CD4-positive, alpha-beta T cell (primary cell): ENCODE results near the gene TMPRSS3. TPM values are rescaled to one million over a fixed set of nuclear protein-coding genes. Genes with fewer than 3 reads are reported as not detected.

Experiments used
- ATAC-seq: fragments of 200-7000 bp; cut with Tn5 transposase; one replicate; pipeline ENCODE4 v1.10.0; 2022; ENCODE audit warnings: mild to moderate bottlenecking; ENCODE audit not compliant: poor library complexity
- CTCF ChIA-PET: fragments of 350-600 bp; sonication (Branson Sonifier 250); formaldehyde crosslinking; loops from one replicate; lab custom pipeline; 2021; ENCODE audit warnings: antibody characterized with exemption, inconsistent platforms; lab: Charles Lee
- POLR2A ChIA-PET: fragments of 350-600 bp; sonication (Branson Sonifier 250); formaldehyde crosslinking; loops from one replicate; lab custom pipeline; 2021; ENCODE audit warnings: antibody characterized with exemption, inconsistent platforms; lab: Charles Lee
- DNase-seq, 14 experiments: peaks; one replicate each; pipeline ENCODE4 v3.0.0-alpha.2; 2013 to 2020; ENCODE audit warnings: mixed read lengths in 2 of 14
- H3K27ac ChIP-seq, 2 donors: one replicate each; pipeline versions ENCODE4 v1.5.1 to v1.7.0; 2013; ENCODE audit warnings: low read length in 2 of 2, low read depth in 1 of 2, mild to moderate bottlenecking in 1 of 2
- H3K27me3 ChIP-seq, 2 experiments: 1 replicate in 1 of 2; 2 replicates in 1 of 2; pipeline versions ENCODE4 v1.6.1 to v1.7.0; 2013; ENCODE audit warnings: low read length in 2 of 2, control low read depth in 1 of 2, mild to moderate bottlenecking in 1 of 2, moderate library complexity in 1 of 2; ENCODE audit not compliant: insufficient read depth in 2 of 2, control insufficient read depth in 1 of 2
- H3K36me3 ChIP-seq: one replicate; pipeline ENCODE4 v1.6.1; 2013; ENCODE audit warnings: low read length, control low read depth; ENCODE audit not compliant: insufficient read depth
- H3K4me1 ChIP-seq: one replicate; pipeline ENCODE4 v1.6.1; 2013; ENCODE audit warnings: low read length, control low read depth; ENCODE audit not compliant: insufficient read depth
- H3K4me3 ChIP-seq: one replicate; pipeline ENCODE4 v1.5.1; 2013; ENCODE audit warnings: mild to moderate bottlenecking, low read length, moderate library complexity
- H3K9me3 ChIP-seq, 2 experiments: 1 replicate in 1 of 2; 2 replicates in 1 of 2; pipeline versions ENCODE4 v1.6.1 to v1.7.0; 2013; ENCODE audit warnings: low read length in 2 of 2, mild to moderate bottlenecking in 2 of 2, control low read depth in 1 of 2, moderate library complexity in 1 of 2; ENCODE audit not compliant: control insufficient read depth in 1 of 2, insufficient read depth in 1 of 2
- H3K27ac Mint-ChIP-seq: one replicate; pipeline ENCODE4 v1.8.0; 2020; ENCODE audit warnings: mixed read lengths
- H3K27me3 Mint-ChIP-seq: one replicate; pipeline ENCODE4 v1.8.0; 2021; ENCODE audit warnings: mixed read lengths
- H3K36me3 Mint-ChIP-seq: one replicate; pipeline ENCODE4 v1.8.0; 2021; ENCODE audit warnings: low read depth, mixed read lengths
- H3K4me1 Mint-ChIP-seq: one replicate; pipeline ENCODE4 v1.8.0; 2021; ENCODE audit warnings: low read depth, mixed read lengths
- H3K4me3 Mint-ChIP-seq: one replicate; pipeline ENCODE4 v1.8.0; 2020; ENCODE audit warnings: mild to moderate bottlenecking, mixed read lengths
- H3K9me3 Mint-ChIP-seq: one replicate; pipeline ENCODE4 v1.8.0; 2020; ENCODE audit warnings: mixed read lengths
- CTCF ChIP-seq: fragments of 200-600 bp; IDR thresholded peaks from one replicate; pipeline ENCODE4 v1.8.0; 2022; ENCODE audit warnings: antibody characterized with exemption, mild to moderate bottlenecking
- intact Hi-C, 2 experiments: fragments of 100-400 bp; cut with DNase I in 1 of 2; cut with micrococcal nuclease in 1 of 2; formaldehyde crosslinking; loops; one replicate each; pipeline versions ENCODE4 v1.15.1 to v1.9.0; 2023 to 2025; cut with DNase I, micrococcal nuclease
- total RNA-seq, 174 experiments: library from RNA in 2 of 174; stranded (reverse) in 2 of 174; gene quantifications; one replicate each; pipeline ENCODE4 v1.2.3 and lab custom pipeline; 2021 to 2026

Gene TMPRSS3
- total RNA-seq, 2 experiments from 2014 or later, result 1.5 TPM

GRCh38 chr21:42341776-42342542 lies 53.9 kb downstream of the TMPRSS3 start:
- H3K4me1 Mint-ChIP-seq, result peaks cover 8% of the 10 kb centered on the region
- ChIA-PET CTCF (no interaction called here), POLR2A (no interaction called here)
- Histone ChIP-seq H3K27me3 (no peaks in the 10 kb centered on the region), H3K9me3 (no peaks in the 10 kb centered on the region), H3K27ac (no peak overlapping the region), H3K36me3 (no peaks in the 10 kb centered on the region), H3K4me3 (no peak overlapping the region), H3K4me1 (peaks cover 9% of the 10 kb centered on the region)
- ATAC-seq, result no peak
- no peaks in the 10 kb centered on the region for H3K27me3 Mint-ChIP-seq
- peak in 1 of 14 experiments; percentile 10 for DNase-seq
- no peaks in the 10 kb centered on the region for H3K36me3 Mint-ChIP-seq
- intact Hi-C loops, result no loop called here
- H3K27ac Mint-ChIP-seq, result no peak overlapping the region
- H3K4me3 Mint-ChIP-seq, result no peak overlapping the region
- TF ChIP-seq CTCF, result no peak
- no peaks in the 10 kb centered on the region for H3K9me3 Mint-ChIP-seq

- no peak for TF ChIP-seq CTCF
- H3K27ac ChIP-seq, result no peak overlapping the region
- H3K4me3 ChIP-seq, result no peak overlapping the region
- ATAC-seq (no peak), DNase-seq (peak in 1 of 14 experiments; percentile 14)
- H3K27me3 ChIP-seq, result no peaks in the 10 kb centered on the region
- ChIA-PET POLR2A (no interaction called here), CTCF (no interaction called here)
- Mint-ChIP-seq H3K36me3 (no peaks in the 10 kb centered on the region), H3K9me3 (no peaks in the 10 kb centered on the region), H3K4me1 (peaks cover 8% of the 10 kb centered on the region), H3K27ac (no peak overlapping the region), H3K27me3 (no peaks in the 10 kb centered on the region), H3K4me3 (no peak overlapping the region)
- peaks cover 9% of the 10 kb centered on the region for H3K4me1 ChIP-seq
- H3K36me3 ChIP-seq, result no peaks in the 10 kb centered on the region
- intact Hi-C loops, result no loop called here
- H3K9me3 ChIP-seq, result no peaks in the 10 kb centered on the region
Observed at GRCh38 chr21:42340187-42341050, 55.4 kb downstream of the TMPRSS3 start.

GRCh38 chr21:42338729-42339715 lies 56.8 kb downstream of the TMPRSS3 start:
- Histone ChIP-seq H3K27me3 (no peaks in the 10 kb centered on the region), H3K9me3 (no peaks in the 10 kb centered on the region), H3K4me3 (no peak overlapping the region), H3K27ac (no peak overlapping the region), H3K36me3 (no peaks in the 10 kb centered on the region), H3K4me1 (peaks cover 9% of the 10 kb centered on the region)
- no peak for TF ChIP-seq CTCF
- H3K27me3 Mint-ChIP-seq, result no peaks in the 10 kb centered on the region
- H3K27ac Mint-ChIP-seq, result no peak overlapping the region
- no peaks in the 10 kb centered on the region for H3K36me3 Mint-ChIP-seq
- H3K4me1 Mint-ChIP-seq, result peaks cover 8% of the 10 kb centered on the region
- ChIA-PET CTCF (interaction anchor here (0.9 to 2.0 kb wide), 6 partner anchors 29 to 110 kb away, joined by 3 to 9 read pairs (median 6); no protein-coding TSS in a partner anchor), POLR2A (interaction anchor here (2.2 kb wide), 1 partner anchor 65 kb away, joined by 11 read pairs; the partner anchor contains the start of gene UBASH3A)
- no peak for ATAC-seq
- DNase-seq, result peak in 1 of 14 experiments; percentile 17
- no peak overlapping the region for H3K4me3 Mint-ChIP-seq
- H3K9me3 Mint-ChIP-seq, result no peaks in the 10 kb centered on the region
- intact Hi-C loops, result loop anchor here (1.0 to 10.0 kb wide), 4 partner anchors 63 to 176 kb away; partner anchors contain the start of genes SLC37A1 (in 1 of the 2) and UBASH3A (in 1 of the 2)
